WERI-Rb-1 (cell line): ENCODE results near the gene ROS1.

Experiments used
- DNase-seq: peaks from one replicate; pipeline ENCODE4 v3.0.0-alpha.2; 2020
- H3K27ac ChIP-seq: fragments of 250-450 bp; sonication (Bioruptor Pico); 2 replicates; pipeline ENCODE4 v1.5.1; 2020; ENCODE audit warnings: mild to moderate bottlenecking, moderate library complexity
- H3K27me3 ChIP-seq: fragments of 250-450 bp; sonication (Bioruptor Pico); 2 replicates; pipeline ENCODE4 v1.5.1; 2021; ENCODE audit warnings: mild to moderate bottlenecking, low read depth, moderate library complexity; ENCODE audit not compliant: insufficient read depth, severe bottlenecking
- H3K36me3 ChIP-seq: fragments of 250-450 bp; sonication (Bioruptor Pico); 2 replicates; pipeline ENCODE4 v1.5.1; 2020; ENCODE audit warnings: mild to moderate bottlenecking, moderate library complexity
- H3K4me3 ChIP-seq: 2 replicates; pipeline ENCODE4 v1.5.1; 2011; ENCODE audit warnings: low read depth, mild to moderate bottlenecking, control low read depth, low read length
- H3K9me3 ChIP-seq: fragments of 250-450 bp; sonication (Bioruptor Pico); 2 replicates; pipeline ENCODE4 v1.5.1; 2021; ENCODE audit warnings: mild to moderate bottlenecking, moderate library complexity; ENCODE audit not compliant: severe bottlenecking
- CTCF ChIP-seq: IDR thresholded peaks from 2 replicates; pipeline ENCODE4 v1.5.1; 2011; ENCODE audit warnings: low read depth, mild to moderate bottlenecking, control low read depth, inconsistent platforms, low read length

Gene ROS1

GRCh38 chr6:117338567-117338966 lies 87.2 kb downstream of the ROS1 start:
- Histone ChIP-seq H3K4me3 (no peak overlapping the region), H3K9me3 (no peaks in the 10 kb centered on the region)

GRCh38 chr6:117329926-117330325 lies 95.8 kb downstream of the ROS1 start:
- H3K9me3 ChIP-seq = peaks cover 16% of the 10 kb centered on the region
- DNase-seq = peak; percentile 95
- peak overlapping the region; percentile 40 for H3K4me3 ChIP-seq
- peak overlapping the region; percentile 86 for H3K27ac ChIP-seq
- no peak for TF ChIP-seq CTCF
- no peaks in the 10 kb centered on the region for H3K36me3 ChIP-seq
- no peaks in the 10 kb centered on the region for H3K27me3 ChIP-seq

More at GRCh38 chr6:117338567-117338966, 87.2 kb downstream of the ROS1 start:
- Histone ChIP-seq H3K27me3 (no peaks in the 10 kb centered on the region), H3K36me3 (no peaks in the 10 kb centered on the region), H3K27ac (no peak overlapping the region)
- DNase-seq = no peak
- no peak for TF ChIP-seq CTCF

GRCh38 chr6:117328500-117328899 lies 97.2 kb downstream of the ROS1 start:
- Histone ChIP-seq H3K9me3 (peaks cover 16% of the 10 kb centered on the region), H3K36me3 (no peaks in the 10 kb centered on the region), H3K4me3 (no peak overlapping the region), H3K27me3 (no peaks in the 10 kb centered on the region), H3K27ac (no peak overlapping the region)
- no peak for TF ChIP-seq CTCF
- no peak for DNase-seq

- H3K27me3 ChIP-seq = no peaks in the 10 kb centered on the region
- H3K36me3 ChIP-seq = no peaks in the 10 kb centered on the region
- no peak overlapping the region for H3K4me3 ChIP-seq
- no peak for TF ChIP-seq CTCF
- no peak overlapping the region for H3K27ac ChIP-seq
- H3K9me3 ChIP-seq = peaks cover 16% of the 10 kb centered on the region
- no peak for DNase-seq
Observed at GRCh38 chr6:117328005-117328389, 97.7 kb downstream of the ROS1 start.

GRCh38 chr6:117327149-117328004 lies 98.4 kb downstream of the ROS1 start:
- Histone ChIP-seq H3K36me3 (no peaks in the 10 kb centered on the region), H3K9me3 (peaks cover 12% of the 10 kb centered on the region), H3K4me3 (no peak overlapping the region), H3K27me3 (no peaks in the 10 kb centered on the region), H3K27ac (no peak overlapping the region)
- no peak for TF ChIP-seq CTCF
- DNase-seq = no peak

GRCh38 chr6:117326396-117326795 lies 99.3 kb downstream of the ROS1 start:
- H3K27me3 ChIP-seq = no peaks in the 10 kb centered on the region
- no peak overlapping the region for H3K27ac ChIP-seq
- no peak for TF ChIP-seq CTCF
- H3K36me3 ChIP-seq = no peaks in the 10 kb centered on the region
- no peak overlapping the region for H3K4me3 ChIP-seq
- DNase-seq = no peak
- H3K9me3 ChIP-seq = peaks cover 9% of the 10 kb centered on the region
